ENCODE data around the gene PAX8.
A peak's percentile ranks its signal among the peaks of the same experiment; 100 is the strongest.

PAX8 gene

DNA sequence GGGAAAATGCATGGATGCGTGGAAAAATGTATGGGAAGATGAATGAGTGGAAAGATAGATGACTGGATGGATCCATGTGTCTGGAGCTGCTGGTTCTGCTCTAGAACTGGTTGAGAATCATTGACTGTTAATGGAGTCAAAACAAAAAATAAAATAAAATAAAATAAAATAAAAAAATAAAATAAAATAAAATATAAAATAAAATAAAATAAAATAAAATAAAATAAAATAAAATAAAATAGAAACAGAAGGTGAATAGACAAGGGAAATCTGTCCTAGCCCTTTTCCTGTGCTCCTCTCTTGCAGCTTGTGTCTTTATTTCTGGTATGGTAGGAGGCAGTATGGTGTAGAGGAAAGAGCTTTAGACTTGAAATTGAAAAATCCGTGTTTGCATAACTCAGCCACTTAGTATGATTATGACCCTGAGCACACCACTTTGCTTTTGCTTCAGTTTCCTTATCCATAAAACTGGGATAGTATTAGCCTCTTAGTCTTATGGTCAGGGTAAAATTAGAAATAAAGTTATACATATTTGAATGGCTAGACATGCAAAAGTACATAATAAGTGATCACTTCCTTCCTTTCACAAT is 54.0 kb downstream of the PAX8 start:
- no peak for DNase-seq

GRCh38 chr2:113223813-113224212 is 54.9 kb downstream of the PAX8 start:
- DNase-seq = no peak

GRCh38 chr2:113221846-113222245 is 56.9 kb downstream of the PAX8 start:
- no peak for DNase-seq

DNA sequence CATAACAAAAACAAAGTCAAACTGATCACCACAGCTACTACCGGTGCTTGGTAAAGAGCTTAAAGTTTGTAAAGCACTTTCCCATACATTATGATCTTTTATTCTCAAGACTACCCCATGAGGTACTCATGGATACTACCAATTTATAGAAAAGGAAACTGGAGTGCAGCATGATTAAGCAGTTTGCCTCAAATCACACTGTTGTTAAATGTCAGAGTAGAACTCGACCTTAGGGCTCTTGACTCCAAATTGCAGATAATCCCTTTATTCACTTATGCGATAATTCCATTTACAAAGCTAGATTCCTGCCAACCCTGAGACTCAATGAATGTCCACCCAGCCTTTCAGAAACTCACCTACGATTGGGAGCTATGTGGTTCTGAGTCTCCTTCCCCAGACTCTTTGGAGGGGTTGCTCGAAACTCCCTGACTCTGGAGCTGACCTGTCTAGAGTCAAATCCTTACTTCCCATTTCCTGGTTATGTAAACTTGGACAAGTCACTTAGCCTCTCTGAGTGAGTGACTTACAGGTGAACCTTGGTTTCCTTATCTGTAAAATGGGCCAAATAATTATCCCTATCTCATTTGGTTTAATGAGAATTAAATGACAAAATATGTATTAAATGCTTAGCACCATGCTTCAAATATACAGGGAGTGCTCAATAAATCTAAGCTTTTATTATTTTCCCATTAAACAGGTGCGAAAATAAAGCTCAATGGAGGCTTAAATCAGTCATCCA is 57.6 kb downstream of the PAX8 start:
- no peak for DNase-seq

DNA sequence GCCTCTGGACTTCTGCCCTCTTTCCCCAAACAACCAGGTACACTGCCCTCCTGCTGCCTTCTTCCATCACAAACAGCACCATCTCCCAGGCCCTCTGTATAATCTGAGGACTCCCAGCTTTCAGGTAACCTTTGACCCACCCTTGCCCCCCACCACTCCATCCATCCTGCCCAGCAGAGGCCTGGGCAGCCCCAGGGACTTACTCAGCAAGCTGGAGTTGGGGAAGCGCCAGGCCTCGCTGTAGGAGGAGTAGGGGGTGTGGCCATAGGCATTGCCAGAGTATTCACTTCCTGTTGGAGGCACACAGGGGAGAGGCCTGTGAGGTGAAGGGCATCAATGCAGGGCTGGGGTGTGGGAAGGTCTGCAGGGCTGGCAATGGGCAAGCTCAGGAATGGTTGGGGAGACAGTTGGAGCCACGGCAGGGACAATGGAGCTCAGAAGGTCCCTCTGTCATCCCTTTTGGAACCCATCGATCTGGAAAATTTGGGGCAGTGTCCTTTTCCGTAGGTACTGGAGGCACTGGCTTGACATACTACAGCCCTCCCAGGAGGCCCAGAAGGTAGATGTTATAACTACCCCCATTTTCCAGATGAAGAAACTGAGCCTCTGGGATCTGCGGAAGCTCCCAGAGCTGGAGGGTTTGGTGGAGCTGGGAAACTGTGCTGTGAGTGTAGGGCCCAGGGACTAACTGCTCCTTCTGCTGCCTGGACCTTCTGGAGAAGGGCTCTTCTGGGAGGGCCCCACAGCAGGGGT is 58.7 kb downstream of the PAX8 start:
- DNase-seq = no peak

GRCh38 chr2:113219525-113219888 is 59.2 kb downstream of the PAX8 start:
- no peak for DNase-seq

GRCh38 chr2:113219092-113219441 is 59.7 kb downstream of the PAX8 start:
- no peak for DNase-seq

DNA sequence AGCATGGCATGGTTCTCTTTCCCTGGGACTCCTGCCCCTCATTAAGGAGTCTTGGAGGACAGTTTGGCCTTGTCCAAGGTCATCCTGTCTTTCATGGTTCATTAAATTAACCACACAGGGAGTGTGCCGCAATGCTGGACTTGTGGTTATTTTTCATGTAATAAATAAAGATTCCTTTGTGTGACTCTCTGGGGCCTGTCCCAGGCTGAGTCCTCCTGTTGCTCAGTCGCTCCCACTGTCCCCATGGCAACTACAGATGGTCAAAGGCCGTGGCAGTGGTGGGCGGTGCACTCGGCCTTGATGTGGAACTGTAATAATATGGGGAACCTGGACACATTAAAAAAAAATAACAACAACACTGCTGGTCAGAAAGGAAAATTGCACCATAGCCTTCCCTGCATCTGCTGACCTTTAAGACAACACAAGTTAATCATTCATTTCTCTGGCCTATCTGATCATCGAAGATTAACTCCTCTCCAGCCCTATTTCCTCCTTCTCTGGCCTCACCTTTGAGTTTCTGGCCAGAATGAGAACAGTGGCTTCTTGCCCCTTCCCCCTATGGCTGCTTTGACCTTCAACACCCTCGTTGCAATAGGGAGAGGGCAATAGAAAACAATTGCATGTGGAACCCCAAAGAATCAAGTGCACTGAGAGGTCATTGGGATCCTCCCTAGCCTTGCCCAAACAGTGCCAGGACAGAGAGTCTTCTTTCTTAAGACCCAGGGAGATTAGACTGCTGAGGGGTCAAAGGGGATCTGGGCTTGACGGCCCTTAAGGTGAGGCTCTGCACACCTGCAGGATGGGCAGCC is 60.2 kb downstream of the PAX8 start:
- DNase-seq = peak in 10 of 56 donors; percentile 11 to 42 (median 22)

GRCh38 chr2:113217455-113218282 is 61.1 kb downstream of the PAX8 start:
- DNase-seq = no peak

DNA sequence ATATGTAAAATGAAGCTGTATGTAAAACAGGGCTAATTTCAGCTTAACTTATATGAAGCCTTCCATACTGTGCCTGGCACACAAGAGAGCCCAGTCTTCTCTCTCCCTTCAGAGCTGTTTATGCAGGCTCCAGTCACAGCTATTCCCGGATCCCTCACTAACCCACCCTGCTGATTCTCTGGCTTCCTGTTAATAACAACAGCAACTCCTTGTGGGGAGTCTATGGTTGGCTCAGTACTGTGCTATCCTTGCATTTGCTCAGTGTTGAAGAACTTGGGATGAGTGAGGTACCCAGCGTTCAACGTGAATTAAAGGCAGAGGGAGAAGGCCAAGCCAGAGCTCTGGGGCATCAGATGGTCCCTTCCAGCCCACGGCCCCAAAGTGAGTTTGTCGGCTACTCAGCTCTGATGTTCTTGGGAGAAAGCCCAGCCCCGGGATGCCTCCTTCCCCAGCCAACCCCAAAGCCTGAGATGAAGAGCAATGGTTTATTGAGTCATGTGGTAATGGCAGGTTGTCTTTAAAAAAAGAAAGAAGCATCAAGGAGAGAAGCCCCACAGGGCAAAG is 61.7 kb downstream of the PAX8 start:
- no peak for DNase-seq

DNA sequence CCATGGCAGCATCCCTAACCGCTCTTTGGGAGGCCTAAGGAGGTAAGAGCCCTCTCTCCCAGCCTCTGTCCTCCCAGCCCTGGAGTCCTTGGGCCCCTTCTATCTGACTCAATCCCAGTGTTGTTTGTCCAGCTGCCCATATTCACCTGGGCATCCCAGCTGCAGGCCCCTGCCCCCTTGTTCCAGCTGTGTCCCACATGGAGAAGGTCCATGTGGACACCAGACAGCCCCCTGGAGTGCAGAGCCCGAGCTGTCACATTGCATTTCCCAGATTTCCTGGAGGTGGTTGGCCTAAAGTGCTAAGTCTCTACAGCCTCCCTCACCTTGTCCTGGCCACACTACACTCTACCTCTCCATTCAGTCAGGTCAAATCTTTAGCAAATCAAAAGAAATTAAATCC is 62.4 kb downstream of the PAX8 start:
- no peak for DNase-seq

- DNase-seq = no peak
Observed at GRCh38 chr2:113215056-113215455, 63.7 kb downstream of the PAX8 start.

GRCh38 chr2:113214141-113214540 is 64.6 kb downstream of the PAX8 start:
- no peak for DNase-seq

GRCh38 chr2:113213061-113213930 is 65.4 kb downstream of the PAX8 start:
- DNase-seq = no peak

- peak in 3 of 56 donors; percentile 16 to 34 (median 19) for DNase-seq
Observed at GRCh38 chr2:113212245-113213060, 66.3 kb downstream of the PAX8 start.

GRCh38 chr2:113211226-113212105 is 67.3 kb downstream of the PAX8 start:
- no peak for DNase-seq

GRCh38 chr2:113209646-113210171 is 69.0 kb downstream of the PAX8 start:
- DNase-seq = no peak
